GM19240 (cell line): Measurements from ENCODE around the gene ACOT12.

ENCODE experiments used
- DNase-seq: peaks from one replicate; pipeline ENCODE4 v3.0.0; 2011; ENCODE audit warnings: low spot score; ENCODE audit not compliant: insufficient read length

Gene ACOT12

GRCh38 chr5:81400375-81400774 is 6.4 kb upstream of the ACOT12 start:
- no peak for DNase-seq

- DNase-seq: no peak
Observed at GRCh38 chr5:81398741-81399140, 4.8 kb upstream of the ACOT12 start.

- no peak for DNase-seq
Observed at GRCh38 chr5:81397176-81397575, 3.2 kb upstream of the ACOT12 start.

GRCh38 chr5:81395262-81395661 is 1.3 kb upstream of the ACOT12 start:
- no peak for DNase-seq

GRCh38 chr5:81393430-81393782 is 528 bp downstream of the ACOT12 start:
- DNase-seq: no peak

GRCh38 chr5:81389025-81389424 is 4.9 kb downstream of the ACOT12 start:
- no peak for DNase-seq

- DNase-seq: no peak
Observed at GRCh38 chr5:81388169-81388568, 5.8 kb downstream of the ACOT12 start.

- no peak for DNase-seq
Observed at GRCh38 chr5:81383867-81384266, 10.1 kb downstream of the ACOT12 start.

- DNase-seq: no peak
Observed at GRCh38 chr5:81371354-81371876, 22.5 kb downstream of the ACOT12 start.

- DNase-seq: no peak
Observed at GRCh38 chr5:81370912-81371311, 23.0 kb downstream of the ACOT12 start.

- DNase-seq: no peak
Observed at GRCh38 chr5:81365541-81365940, 28.4 kb downstream of the ACOT12 start.

- no peak for DNase-seq
Observed at GRCh38 chr5:81363093-81363871, 30.7 kb downstream of the ACOT12 start.

GRCh38 chr5:81361600-81361999 is 32.3 kb downstream of the ACOT12 start:
- DNase-seq: no peak

GRCh38 chr5:81360640-81361039 is 33.3 kb downstream of the ACOT12 start:
- DNase-seq: no peak

GRCh38 chr5:81359881-81360280 is 34.1 kb downstream of the ACOT12 start:
- no peak for DNase-seq

GRCh38 chr5:81359108-81359507 is 34.8 kb downstream of the ACOT12 start:
- no peak for DNase-seq

- no peak for DNase-seq
Observed at GRCh38 chr5:81355291-81356251, 38.4 kb downstream of the ACOT12 start.

GRCh38 chr5:81354093-81354492 is 39.8 kb downstream of the ACOT12 start:
- DNase-seq: no peak

GRCh38 chr5:81353189-81353588 is 40.7 kb downstream of the ACOT12 start:
- DNase-seq: no peak

GRCh38 chr5:81350507-81350906 is 43.4 kb downstream of the ACOT12 start:
- DNase-seq: no peak

GRCh38 chr5:81349161-81349560 is 44.8 kb downstream of the ACOT12 start:
- no peak for DNase-seq

GRCh38 chr5:81345411-81346003 is 48.4 kb downstream of the ACOT12 start:
- DNase-seq: no peak
